H1 (cell line): Measurements from ENCODE around the gene EBLN2. TPM values are rescaled to one million over a fixed set of nuclear protein-coding genes. Genes with fewer than 3 reads are reported as not detected.

ENCODE experiments used
- CTCF ChIA-PET: fragments of 300-600 bp; sonication (Branson Sonifier 250); formaldehyde crosslinking; loops from one replicate; lab custom pipeline; 2021; ENCODE audit not compliant: partially characterized antibody; lab: Charles Lee
- POLR2A ChIA-PET: fragments of 300-600 bp; sonication (Branson Sonifier 250); formaldehyde crosslinking; loops from one replicate; lab custom pipeline; 2021; ENCODE audit warnings: inconsistent platforms; ENCODE audit not compliant: partially characterized antibody; lab: Charles Lee
- DNase-seq, 2 experiments: peaks; one replicate each; pipeline versions ENCODE4 v3.0.0 to v3.0.0-alpha.2; 2010 to 2022; ENCODE audit warnings: low spot score in 2 of 2, low read depth in 1 of 2, mixed read lengths in 1 of 2
- FAIRE-seq: peaks from 2 replicates; lab custom pipeline; 2011; peaks lifted over from hg19 to GRCh38; lab: Jason Lieb, UNC
- H2AFZ ChIP-seq: 2 replicates; pipeline ENCODE4 v1.8.1; 2012; ENCODE audit warnings: low read length, inconsistent platforms
- H2AK5ac ChIP-seq: 2 replicates; pipeline ENCODE4 v1.6.1; 2013; ENCODE audit warnings: low read depth, low read length
- H2BK120ac ChIP-seq: replicated peaks from 2 replicates; pipeline ENCODE3; 2013; ENCODE audit warnings: low read depth, low read length, inconsistent platforms
- H2BK12ac ChIP-seq: 2 replicates; pipeline ENCODE4 v1.6.1; 2013; ENCODE audit warnings: low read depth, low read length
- H2BK15ac ChIP-seq: 2 replicates; pipeline ENCODE4 v1.6.1; 2013; ENCODE audit warnings: low read length
- H2BK20ac ChIP-seq: 2 replicates; pipeline ENCODE4 v1.6.1; 2013; ENCODE audit warnings: low read length
- H2BK5ac ChIP-seq: 2 replicates; pipeline ENCODE4 v1.6.1; 2013; ENCODE audit warnings: low read depth, low read length
- H3K14ac ChIP-seq: 2 replicates; pipeline ENCODE4 v1.6.1; 2013; ENCODE audit warnings: inconsistent platforms; ENCODE audit not compliant: insufficient read length
- H3K18ac ChIP-seq: 2 replicates; pipeline ENCODE4 v1.6.1; 2013; ENCODE audit warnings: low read length; ENCODE audit errors: extremely low read depth
- H3K23ac ChIP-seq: 2 replicates; pipeline ENCODE4 v1.6.1; 2013; ENCODE audit warnings: inconsistent platforms; ENCODE audit not compliant: insufficient read length
- H3K23me2 ChIP-seq: 2 replicates; pipeline ENCODE4 v1.6.1; 2013; ENCODE audit warnings: low read depth, low read length
- H3K27ac ChIP-seq: 2 replicates; pipeline ENCODE4 v1.6.1; 2011; ENCODE audit warnings: low read depth, low read length, inconsistent platforms
- H3K27me3 ChIP-seq, 4 experiments: replicated peaks in 1 of 4; 1 replicate in 1 of 4; 2 replicates in 3 of 4; pipeline versions ENCODE4 v1.6.1 to v1.8.1; 2011 to 2013; ENCODE audit warnings: low read length in 3 of 4, mild to moderate bottlenecking in 3 of 4, inconsistent platforms in 2 of 4, mixed read lengths in 2 of 4, moderate library complexity in 1 of 4; ENCODE audit not compliant: control insufficient read depth in 3 of 4, insufficient read depth in 3 of 4; ENCODE audit errors: extremely low read depth in 1 of 4
- H3K36me3 ChIP-seq, 4 experiments: 2 replicates each; pipeline versions ENCODE4 v1.6.1 to v1.8.1; 2011 to 2013; ENCODE audit warnings: mild to moderate bottlenecking in 4 of 4, low read length in 3 of 4, moderate library complexity in 2 of 4, control low read depth in 1 of 4, inconsistent platforms in 1 of 4; ENCODE audit not compliant: insufficient read depth in 4 of 4, control insufficient read depth in 2 of 4
- H3K4ac ChIP-seq: replicated peaks from 2 replicates; pipeline ENCODE3; 2013; ENCODE audit warnings: low read length, low read depth, mixed read lengths, inconsistent platforms; ENCODE audit not compliant: insufficient read length
- H3K4me1 ChIP-seq, 4 experiments: replicated peaks in 1 of 4; 1 replicate in 1 of 4; 2 replicates in 3 of 4; pipeline versions ENCODE4 v1.6.1 to v1.8.1; 2011 to 2013; ENCODE audit warnings: low read length in 3 of 4, inconsistent platforms in 2 of 4, mixed read lengths in 1 of 4; ENCODE audit not compliant: insufficient read depth in 4 of 4, control insufficient read depth in 3 of 4
- H3K4me2 ChIP-seq, 2 experiments: 2 replicates each; pipeline versions ENCODE4 v1.6.1 to v1.8.1; 2011 to 2013; ENCODE audit warnings: low read depth in 2 of 2, low read length in 2 of 2, control low read depth in 1 of 2, inconsistent platforms in 1 of 2, mild to moderate bottlenecking in 1 of 2; ENCODE audit not compliant: insufficient read depth in 1 of 2
- H3K4me3 ChIP-seq, 4 experiments: fragments of 200-600, 300-600 bp in 1 of 4; sonication (generic), shearing (Covaris generic), sonication (Bioruptor Twin) in 1 of 4; 2 replicates each; pipeline versions ENCODE4 v1.5.1 to v1.8.1; 2011 to 2016; ENCODE audit warnings: low read length in 4 of 4, low read depth in 3 of 4, control low read depth in 2 of 4, inconsistent platforms in 2 of 4, mild to moderate bottlenecking in 2 of 4, mixed read lengths in 1 of 4, moderate library complexity in 1 of 4; ENCODE audit not compliant: insufficient read depth in 2 of 4; ENCODE audit errors: extremely low read depth in 1 of 4
- H3K56ac ChIP-seq: replicated peaks from 2 replicates; pipeline ENCODE3; 2013; ENCODE audit warnings: low read depth, mild to moderate bottlenecking, mixed read lengths, low read length, inconsistent platforms; ENCODE audit not compliant: insufficient read length
- H3K79me1 ChIP-seq: 2 replicates; pipeline ENCODE4 v1.6.1; 2013; ENCODE audit warnings: low read depth, low read length, control low read depth
- H3K79me2 ChIP-seq, 2 experiments: 2 replicates each; pipeline versions ENCODE4 v1.6.1 to v1.8.1; 2012 to 2013; ENCODE audit warnings: low read length in 2 of 2, mild to moderate bottlenecking in 2 of 2, inconsistent platforms in 1 of 2; ENCODE audit not compliant: insufficient read depth in 2 of 2, control insufficient read depth in 1 of 2
- H3K9ac ChIP-seq, 4 experiments: replicated peaks in 1 of 4; 1 replicate in 1 of 4; 2 replicates in 3 of 4; pipeline versions ENCODE4 v1.6.1 to v1.8.1; 2011 to 2013; ENCODE audit warnings: low read depth in 3 of 4, low read length in 3 of 4, control low read depth in 2 of 4, mild to moderate bottlenecking in 2 of 4, moderate library complexity in 2 of 4, inconsistent platforms in 1 of 4; ENCODE audit errors: extremely low read depth in 1 of 4
- H3K9me3 ChIP-seq, 2 experiments: 2 replicates each; pipeline versions ENCODE4 v1.6.1 to v1.8.1; 2012 to 2013; ENCODE audit warnings: mild to moderate bottlenecking in 2 of 2, moderate library complexity in 2 of 2, control low read depth in 1 of 2, inconsistent platforms in 1 of 2, low read depth in 1 of 2, low read length in 1 of 2, mixed read lengths in 1 of 2; ENCODE audit not compliant: insufficient read depth in 2 of 2
- H4K20me1 ChIP-seq, 2 experiments: replicated peaks in 1 of 2; 2 replicates each; pipeline versions ENCODE3 to v1.8.1; 2011 to 2013; ENCODE audit warnings: inconsistent platforms in 2 of 2, low read length in 2 of 2, mild to moderate bottlenecking in 1 of 2; ENCODE audit not compliant: insufficient read depth in 2 of 2, control insufficient read depth in 1 of 2
- H4K5ac ChIP-seq: 2 replicates; pipeline ENCODE4 v1.6.1; 2013; ENCODE audit warnings: low read length, low read depth, mixed read lengths, inconsistent platforms; ENCODE audit not compliant: insufficient read length
- H4K8ac ChIP-seq: 2 replicates; pipeline ENCODE4 v1.8.0; 2013; ENCODE audit warnings: mild to moderate bottlenecking, moderate library complexity, low read length, inconsistent platforms; ENCODE audit not compliant: insufficient read depth; ENCODE audit errors: extremely low read depth
- H4K91ac ChIP-seq: replicated peaks from 2 replicates; pipeline ENCODE3; 2013; ENCODE audit warnings: low read length, mixed read lengths, inconsistent platforms; ENCODE audit not compliant: insufficient read length
- E2F6 ChIP-seq: IDR thresholded peaks from 2 replicates; pipeline ENCODE4 v1.6.1; 2012; ENCODE audit warnings: inconsistent platforms
- FOSL1 ChIP-seq: IDR thresholded peaks from 2 replicates; pipeline ENCODE4 v1.6.1; 2011; ENCODE audit warnings: mild to moderate bottlenecking, low read depth, low read length, moderate library complexity; ENCODE audit not compliant: insufficient read depth
- WGBS, 2 experiments: shearing (Covaris generic) in 1 of 2; methylation state at CpG; one replicate each; pipeline versions ENCODE4 v1.1.6 to v1.1.7; 2013 to 2015; ENCODE audit warnings: low lambda C conversion rate in 2 of 2, mixed read lengths in 2 of 2, inconsistent platforms in 1 of 2, low coverage in 1 of 2, missing lambda C conversion rate in 1 of 2; ENCODE audit not compliant: insufficient replicate concordance in 2 of 2, insufficient coverage in 1 of 2, insufficient read length in 1 of 2; ENCODE audit errors: extremely low coverage in 1 of 2, missing lambda C conversion rate in 1 of 2; 5-methylcytosine and 5-hydroxymethylcytosine counted together
- polyA plus RNA-seq, 7 experiments: library from polyadenylated mRNA; depleted of rRNA in 3 of 7; stranded (reverse) in 5 of 7; unstranded in 2 of 7; fragments of >200 nt in 5 of 7; fragments of 200-250 nt in 2 of 7; gene quantifications; 1 replicate in 5 of 7; 2 replicates in 1 of 7; 4 replicates in 1 of 7; pipeline versions ENCODE4 v1.2.1 to v1.2.3, GENCODE V29; 2011 to 2013; ENCODE audit warnings: missing spikeins in 2 of 7, mixed read lengths in 2 of 7
- total RNA-seq: library from RNA; stranded (reverse); fragmentation: NEBNext Ultra II Directional; extraction: Animal tissue kit (Norgen Biotek cat#: 25700); gene quantifications from 2 replicates; pipeline ENCODE4 v1.2.1, GENCODE V29; 2021

EBLN2 gene
- total and polyA plus RNA-seq, 2 of the 8 experiments (the other 6 are each of a cell fraction or from before 2014, with no cell fraction given): 1.9 to 3.8 TPM

GRCh38 chr3:73072634-73073033 is 11.2 kb downstream of the EBLN2 start:
- Histone ChIP-seq H3K27me3 (no peaks in the 10 kb centered on the region), H3K9me3 (no peaks in the 10 kb centered on the region), H2AFZ (no peak overlapping the region), H2BK120ac (no peak overlapping the region), H2AK5ac (no peak overlapping the region), H3K18ac (no peak overlapping the region), H3K27ac (no peak overlapping the region), H3K4me1 (peaks cover 0 to 11% (median 3%) of the 10 kb centered on the region in 4 experiments; a peak in 4 of 7 replicates), H4K8ac (no peak overlapping the region), H3K9ac (no peak overlapping the region), H2BK20ac (no peak overlapping the region), H4K91ac (no peak overlapping the region), H3K36me3 (peaks cover 0 to 5% (median 0%) of the 10 kb centered on the region in 4 experiments; a peak in 1 of 8 replicates), H3K23me2 (no peaks in the 10 kb centered on the region; the same call in 1 of the 2 replicates), H2BK15ac (no peak overlapping the region), H3K79me2 (no peaks in the 10 kb centered on the region), H2BK5ac (no peak overlapping the region), H3K56ac (no peak overlapping the region), H4K5ac (no peak overlapping the region), H3K4me3 (no peak overlapping the region), H4K20me1 (peaks cover 0 to 1% of the 10 kb centered on the region in 2 experiments), H3K4me2 (no peak overlapping the region), H3K4ac (no peak overlapping the region), H3K79me1 (no peaks in the 10 kb centered on the region; the same call in 1 of the 2 replicates), H3K14ac (no peak overlapping the region), H3K23ac (no peak overlapping the region), H2BK12ac (no peak overlapping the region)
- ChIA-PET POLR2A (interaction anchor here (1.0 kb wide), 1 partner anchor 23 kb away, joined by 3 read pairs; no protein-coding TSS in a partner anchor), CTCF (no interaction called here)
- DNase-seq: no peak
- no peak for TF ChIP-seq E2F6
- no peak for TF ChIP-seq FOSL1
- FAIRE-seq: no peak
- whole genome bisulfite sequencing, 2 experiments: 100% methylated on average over 1 of the region's 1 CpG; no CpG with 5 or more reads in 1 of the 2 experiments
